Uterus (tissue), 2 donors: Measurements from ENCODE around the gene CKLF.

ENCODE experiments used
- POLR2A ChIP-seq, 2 donors: fragments of 450-650 bp; IDR thresholded peaks; one replicate each; pipeline ENCODE4 v1.6.1; 2016; ENCODE audit warnings: antibody characterized with exemption in 2 of 2, mild to moderate bottlenecking in 1 of 2, moderate library complexity in 1 of 2
- TF ChIP-seq, protein P1 (sequence below), 4 experiments: fragments of 200-600 bp in 2 of 4; fragments of 450-650 bp in 2 of 4; sonication (generic) in 2 of 4; IDR thresholded peaks; one replicate each; pipeline ENCODE4 v1.5.1; 2016 to 2019; ENCODE audit warnings: antibody characterized with exemption in 4 of 4, mild to moderate bottlenecking in 2 of 4, moderate library complexity in 1 of 4

DNA sequence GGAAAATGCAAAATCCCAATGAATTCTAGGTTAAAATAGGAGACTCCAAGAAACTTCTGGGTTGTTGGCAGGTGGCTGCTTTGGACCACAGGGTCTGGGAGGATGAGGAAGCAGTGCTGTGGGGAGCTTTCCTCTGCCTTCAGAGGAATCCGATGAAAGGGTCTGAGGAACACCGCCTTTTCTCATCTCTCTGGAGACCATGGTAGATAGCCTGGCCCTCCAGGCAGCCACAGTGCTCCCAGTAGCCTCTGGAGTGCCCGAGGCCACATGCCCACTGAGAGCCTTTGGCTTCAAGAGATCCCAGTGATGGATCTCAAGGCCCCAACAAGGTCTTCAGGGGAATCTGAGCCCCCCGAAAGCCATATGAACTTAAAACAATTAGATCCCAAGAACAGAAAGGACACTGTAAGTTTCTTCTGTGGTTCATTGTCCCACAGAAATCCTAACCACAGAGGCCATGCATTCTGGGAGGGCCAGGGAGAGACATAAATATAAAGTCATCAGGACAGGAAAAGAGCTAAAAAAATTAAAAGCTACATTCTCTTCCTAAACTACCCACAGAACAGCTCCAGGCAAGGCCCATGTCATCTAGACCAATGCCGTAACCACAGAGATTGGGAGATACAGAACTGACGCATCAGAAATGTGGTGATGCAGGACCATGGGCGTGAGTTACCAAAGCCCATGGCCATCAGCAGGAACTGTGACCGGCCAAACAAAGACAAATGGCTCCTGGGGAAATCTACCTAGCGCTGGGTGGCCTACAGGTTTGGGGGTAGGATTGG lies 26.8 kb upstream of the CKLF start:
- TF ChIP-seq, protein P1, sequence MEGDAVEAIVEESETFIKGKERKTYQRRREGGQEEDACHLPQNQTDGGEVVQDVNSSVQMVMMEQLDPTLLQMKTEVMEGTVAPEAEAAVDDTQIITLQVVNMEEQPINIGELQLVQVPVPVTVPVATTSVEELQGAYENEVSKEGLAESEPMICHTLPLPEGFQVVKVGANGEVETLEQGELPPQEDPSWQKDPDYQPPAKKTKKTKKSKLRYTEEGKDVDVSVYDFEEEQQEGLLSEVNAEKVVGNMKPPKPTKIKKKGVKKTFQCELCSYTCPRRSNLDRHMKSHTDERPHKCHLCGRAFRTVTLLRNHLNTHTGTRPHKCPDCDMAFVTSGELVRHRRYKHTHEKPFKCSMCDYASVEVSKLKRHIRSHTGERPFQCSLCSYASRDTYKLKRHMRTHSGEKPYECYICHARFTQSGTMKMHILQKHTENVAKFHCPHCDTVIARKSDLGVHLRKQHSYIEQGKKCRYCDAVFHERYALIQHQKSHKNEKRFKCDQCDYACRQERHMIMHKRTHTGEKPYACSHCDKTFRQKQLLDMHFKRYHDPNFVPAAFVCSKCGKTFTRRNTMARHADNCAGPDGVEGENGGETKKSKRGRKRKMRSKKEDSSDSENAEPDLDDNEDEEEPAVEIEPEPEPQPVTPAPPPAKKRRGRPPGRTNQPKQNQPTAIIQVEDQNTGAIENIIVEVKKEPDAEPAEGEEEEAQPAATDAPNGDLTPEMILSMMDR (IDR thresholded peaks at IDR 0.05) = no peak
- TF ChIP-seq POLR2A (IDR thresholded peaks at IDR 0.05) = no peak
